ENCODE measurements around the gene MAPK1. TPM values are rescaled to one million over a fixed set of nuclear protein-coding genes. Genes with fewer than 3 reads are reported as not detected.

Gene MAPK1
- total and polyA plus RNA-seq, 7 donors = 18.0 to 73.2 (median 44.1) TPM

DNA sequence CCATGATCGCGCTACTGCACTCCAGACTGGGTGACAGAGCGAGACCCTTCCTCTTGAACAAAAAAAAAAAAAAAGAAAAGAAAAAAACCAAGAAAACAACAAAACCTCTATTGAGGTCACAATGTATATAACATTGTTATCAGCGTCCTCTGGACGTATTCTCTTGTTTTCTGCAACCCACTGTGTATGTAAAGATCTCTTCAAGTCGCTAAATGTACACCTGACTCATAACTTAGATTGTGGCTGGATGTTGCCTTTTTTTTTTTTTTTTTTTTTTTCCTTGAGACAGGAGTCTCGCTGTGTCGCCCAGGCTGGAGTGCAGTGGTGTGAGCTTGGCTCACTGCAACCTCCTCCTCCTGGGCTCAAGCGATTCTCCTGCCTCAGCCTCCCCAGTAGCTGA, 130.5 kb downstream of the MAPK1 start:
- peaks cover 0 to 19% (median 12%) of the 10 kb centered on the region in 4 donors for H3K4me1 ChIP-seq
- H3K27me3 ChIP-seq = no peaks in the 10 kb centered on the region
- H3K36me3 ChIP-seq = no peaks in the 10 kb centered on the region
- intact Hi-C loops (cut with DNase I) = no loop called here
- no peak overlapping the region for H3K27ac ChIP-seq
- H3K9me3 ChIP-seq = no peaks in the 10 kb centered on the region
- TF ChIP-seq EP300 (IDR thresholded peaks at IDR 0.05) (no peak), POLR2AphosphoS5 (IDR thresholded peaks at IDR 0.05) (no peak), POLR2A (IDR thresholded peaks at IDR 0.05) (no peak)
- TF ChIP-seq, protein P1, sequence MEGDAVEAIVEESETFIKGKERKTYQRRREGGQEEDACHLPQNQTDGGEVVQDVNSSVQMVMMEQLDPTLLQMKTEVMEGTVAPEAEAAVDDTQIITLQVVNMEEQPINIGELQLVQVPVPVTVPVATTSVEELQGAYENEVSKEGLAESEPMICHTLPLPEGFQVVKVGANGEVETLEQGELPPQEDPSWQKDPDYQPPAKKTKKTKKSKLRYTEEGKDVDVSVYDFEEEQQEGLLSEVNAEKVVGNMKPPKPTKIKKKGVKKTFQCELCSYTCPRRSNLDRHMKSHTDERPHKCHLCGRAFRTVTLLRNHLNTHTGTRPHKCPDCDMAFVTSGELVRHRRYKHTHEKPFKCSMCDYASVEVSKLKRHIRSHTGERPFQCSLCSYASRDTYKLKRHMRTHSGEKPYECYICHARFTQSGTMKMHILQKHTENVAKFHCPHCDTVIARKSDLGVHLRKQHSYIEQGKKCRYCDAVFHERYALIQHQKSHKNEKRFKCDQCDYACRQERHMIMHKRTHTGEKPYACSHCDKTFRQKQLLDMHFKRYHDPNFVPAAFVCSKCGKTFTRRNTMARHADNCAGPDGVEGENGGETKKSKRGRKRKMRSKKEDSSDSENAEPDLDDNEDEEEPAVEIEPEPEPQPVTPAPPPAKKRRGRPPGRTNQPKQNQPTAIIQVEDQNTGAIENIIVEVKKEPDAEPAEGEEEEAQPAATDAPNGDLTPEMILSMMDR (IDR thresholded peaks at IDR 0.05) = no peak
- H3K4me3 ChIP-seq = no peak overlapping the region
- DNase-seq = no peak
- 79 to 80% methylated on average over 9 of the region's 9 CpGs for WGBS, 2 donors

DNA sequence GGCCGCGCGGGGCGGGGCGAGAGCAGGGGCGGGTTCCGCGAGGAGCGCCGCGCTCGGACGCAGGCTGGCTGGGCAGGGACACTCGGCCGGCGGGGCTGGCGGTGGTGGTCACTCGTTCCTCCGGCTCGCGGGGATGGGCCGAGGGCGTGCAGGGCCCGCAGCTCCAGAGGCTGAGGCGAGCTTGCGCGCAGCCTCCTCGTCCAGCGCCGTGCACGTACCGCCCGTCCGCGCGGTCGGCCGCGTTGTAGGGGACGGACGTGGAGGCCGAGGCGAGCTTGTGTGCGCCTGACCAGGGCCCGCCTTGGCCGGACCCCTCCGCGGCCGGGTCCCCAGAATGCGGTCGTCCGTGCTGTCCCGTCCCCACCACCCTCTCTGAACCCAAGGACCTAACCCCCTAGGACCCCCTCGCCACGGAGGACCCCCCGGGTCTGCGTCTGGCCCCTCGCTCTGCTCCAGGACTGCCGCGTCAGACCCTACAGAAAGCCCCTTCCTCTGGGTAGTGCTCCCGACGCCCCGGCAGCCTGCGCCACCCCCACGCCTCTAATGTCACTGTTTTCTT, 131.3 kb downstream of the MAPK1 start:
- Histone ChIP-seq H3K27ac (peak overlapping the region; percentile 60 to 86 (median 74)), H3K9me3 (no peaks in the 10 kb centered on the region), H3K36me3 (no peaks in the 10 kb centered on the region), H3K4me3 (peak overlapping the region; percentile 35 to 78 (median 60)), H3K4me1 (peaks cover 0 to 19% (median 12%) of the 10 kb centered on the region in 4 donors), H3K27me3 (no peaks in the 10 kb centered on the region)
- intact Hi-C loops (cut with DNase I) = no loop called here
- WGBS, 2 donors = 9 to 17% methylated on average over 65 of the region's 65 CpGs
- no peak for DNase-seq
- TF ChIP-seq POLR2A (IDR thresholded peaks at IDR 0.05) (no peak), POLR2AphosphoS5 (IDR thresholded peaks at IDR 0.05) (peak in 2 of 4 donors; percentile 1 to 10), EP300 (IDR thresholded peaks at IDR 0.05) (no peak)
- TF ChIP-seq, protein P1 (IDR thresholded peaks at IDR 0.05) = no peak

DNA sequence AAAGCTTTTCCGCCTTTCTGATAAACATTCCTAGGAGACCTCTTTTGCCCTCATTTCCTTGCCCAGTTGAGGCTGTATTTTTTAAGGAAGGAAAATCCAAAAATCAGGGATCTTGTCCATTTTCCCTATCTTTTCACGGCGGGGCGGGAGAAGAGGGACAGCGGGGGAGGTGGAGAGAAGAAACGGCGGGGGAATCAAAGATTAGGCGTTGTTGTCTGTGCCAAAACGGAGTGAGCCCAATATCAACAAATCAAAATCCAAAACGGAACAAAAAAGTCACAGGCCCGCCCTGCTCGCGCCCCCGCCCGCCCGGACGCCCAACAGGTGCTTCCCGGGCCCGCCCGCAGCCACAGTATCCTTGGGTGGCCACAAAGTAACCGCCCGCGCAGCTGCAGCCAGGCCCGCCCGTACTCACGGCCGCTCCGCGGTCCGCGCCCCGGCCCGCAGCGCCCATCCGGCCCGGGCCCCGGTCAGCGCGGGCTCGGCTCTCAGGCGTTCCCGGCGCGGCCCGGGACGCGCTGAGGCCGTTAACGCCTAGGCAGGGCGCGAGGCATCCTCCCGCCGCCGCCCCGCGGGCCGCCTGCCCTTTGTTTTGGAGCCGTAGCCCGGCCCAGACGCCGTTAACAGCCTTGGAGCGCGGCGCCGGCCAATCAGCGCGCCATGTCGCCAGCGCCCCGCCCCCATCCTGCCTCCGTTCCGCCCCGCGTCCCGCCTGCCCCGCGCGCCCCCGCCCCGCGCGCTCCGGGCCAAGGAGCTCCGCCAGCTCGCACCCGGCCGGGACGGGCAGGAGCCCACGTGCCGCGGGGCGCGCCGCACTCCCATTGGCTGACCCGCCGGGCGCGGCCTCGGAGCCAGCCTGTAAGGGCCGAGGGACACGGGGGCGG, 132.0 kb downstream of the MAPK1 start, which contains the start of gene YPEL1:
TSS of gene YPEL1 (minus strand) at position 595 of the 884 bp plus-strand sequence. CDS start 25,050 bp downstream, outside the sequence.
- no peaks in the 10 kb centered on the region for H3K36me3 ChIP-seq
- peaks cover 0 to 19% (median 12%) of the 10 kb centered on the region in 4 donors for H3K4me1 ChIP-seq
- H3K27me3 ChIP-seq = no peaks in the 10 kb centered on the region
- H3K9me3 ChIP-seq = no peaks in the 10 kb centered on the region
- TF ChIP-seq EP300 (IDR thresholded peaks at IDR 0.05) (no peak), POLR2AphosphoS5 (IDR thresholded peaks at IDR 0.05) (peak; percentile 80 to 98 (median 89)), POLR2A (IDR thresholded peaks at IDR 0.05) (peak; percentile 12)
- TF ChIP-seq, protein P1 (IDR thresholded peaks at IDR 0.05) = no peak
- intact Hi-C loops (cut with DNase I) = loop anchor here (1.0 kb wide), 2 partner anchors 69 to 132 kb away; partner anchors contain the start of genes MAPK1 and PPIL2
- peak within 1 kb of the TSS; percentile 38 to 78 (median 60) for H3K4me3 ChIP-seq
- WGBS, 2 donors = 1% methylated on average over 102 of the region's 102 CpGs
- peak within 1 kb of the TSS; percentile 79 to 86 (median 83) for H3K27ac ChIP-seq
- DNase-seq = peak; percentile 98

DNA sequence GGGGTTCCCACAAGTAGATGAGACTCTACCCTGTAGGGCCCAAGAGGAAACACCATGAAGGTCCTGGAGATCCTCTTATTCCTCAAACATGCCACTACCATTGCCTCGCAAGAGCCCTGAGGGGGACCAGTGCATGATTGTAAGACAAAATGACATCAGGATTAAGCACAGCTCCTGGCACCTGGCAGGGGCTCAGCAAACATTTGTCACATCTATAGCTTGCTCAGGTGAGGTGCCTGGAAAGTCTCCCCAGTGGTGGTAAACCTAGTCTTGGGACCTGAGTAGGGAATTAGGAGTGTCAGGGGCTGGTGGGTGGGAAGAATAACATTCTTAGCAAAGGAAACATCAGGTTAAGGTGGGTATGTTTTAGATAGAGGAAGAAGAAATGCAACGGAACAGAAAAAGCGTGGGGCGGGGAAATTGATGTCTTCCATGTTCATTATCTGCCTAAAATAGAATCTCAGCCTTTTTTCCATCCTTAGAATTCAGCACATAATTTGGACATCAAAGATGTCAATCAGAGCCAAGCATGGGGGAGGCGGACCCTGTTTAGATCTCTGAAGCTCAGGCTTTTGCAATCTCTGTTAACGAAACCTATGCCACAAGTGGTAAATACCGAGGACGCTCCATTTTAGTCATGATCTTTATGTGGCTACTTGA, 132.8 kb downstream of the MAPK1 start:
- intact Hi-C loops (cut with DNase I) = loop anchor here (1.0 kb wide), 2 partner anchors 68 to 133 kb away; partner anchors contain the start of genes MAPK1 and PPIL2
- WGBS, 2 donors = 13 to 19% methylated on average over 8 of the region's 8 CpGs
- peak overlapping the region; percentile 38 to 78 (median 60) for H3K4me3 ChIP-seq
- no peaks in the 10 kb centered on the region for H3K9me3 ChIP-seq
- peak overlapping the region; percentile 79 to 86 (median 83) for H3K27ac ChIP-seq
- no peaks in the 10 kb centered on the region for H3K27me3 ChIP-seq
- H3K4me1 ChIP-seq = peaks cover 0 to 19% (median 12%) of the 10 kb centered on the region in 4 donors
- TF ChIP-seq POLR2A (IDR thresholded peaks at IDR 0.05) (no peak), POLR2AphosphoS5 (IDR thresholded peaks at IDR 0.05) (no peak)
- no peaks in the 10 kb centered on the region for H3K36me3 ChIP-seq
- DNase-seq = no peak
